Measurements from ENCODE around the gene ATXN7.

Gene ATXN7

GRCh38 chr3:64016941-64017620, 153.4 kb downstream of the ATXN7 start:
- in situ Hi-C loops (cut with MboI; ENCODE audit: low sequenced_read_pairs) = no loop called here

GRCh38 chr3:64019271-64019670, 155.6 kb downstream of the ATXN7 start:
- in situ Hi-C loops (cut with MboI; ENCODE audit: low sequenced_read_pairs) = no loop called here

- in situ Hi-C loops (cut with MboI; ENCODE audit: low sequenced_read_pairs) = no loop called here
Observed at GRCh38 chr3:64019879-64020278, 156.2 kb downstream of the ATXN7 start.

- in situ Hi-C loops (cut with MboI; ENCODE audit: low sequenced_read_pairs) = no loop called here
Observed at GRCh38 chr3:64021922-64022321, 158.3 kb downstream of the ATXN7 start.

- in situ Hi-C loops (cut with MboI; ENCODE audit: low sequenced_read_pairs) = no loop called here
Observed at GRCh38 chr3:64022451-64023186, 159.0 kb downstream of the ATXN7 start.

GRCh38 chr3:64023187-64023860, 159.7 kb downstream of the ATXN7 start, which contains the start of gene PSMD6:
Gene PSMD6 (minus strand): TSS chr3:64023494. CDS start chr3:64023419, 75 bp downstream.
- in situ Hi-C loops (cut with MboI; ENCODE audit: low sequenced_read_pairs) = no loop called here

GRCh38 chr3:64023861-64024223, 160.2 kb downstream of the ATXN7 start:
- in situ Hi-C loops (cut with MboI; ENCODE audit: low sequenced_read_pairs) = no loop called here

- in situ Hi-C loops (cut with MboI; ENCODE audit: low sequenced_read_pairs) = loop anchor here (25.0 kb wide), 1 partner anchor 436 kb away; no protein-coding TSS in a partner anchor
Observed at GRCh38 chr3:64026346-64026745, 162.7 kb downstream of the ATXN7 start.

- in situ Hi-C loops (cut with MboI; ENCODE audit: low sequenced_read_pairs) = loop anchor here (25.0 kb wide), 1 partner anchor 435 kb away; no protein-coding TSS in a partner anchor
Observed at GRCh38 chr3:64027658-64028057, 164.0 kb downstream of the ATXN7 start.

- in situ Hi-C loops (cut with MboI; ENCODE audit: low sequenced_read_pairs) = loop anchor here (25.0 kb wide), 1 partner anchor 434 kb away; no protein-coding TSS in a partner anchor
Observed at GRCh38 chr3:64028754-64029153, 165.1 kb downstream of the ATXN7 start.

- in situ Hi-C loops (cut with MboI; ENCODE audit: low sequenced_read_pairs) = loop anchor here (25.0 kb wide), 1 partner anchor 433 kb away; no protein-coding TSS in a partner anchor
Observed at GRCh38 chr3:64029287-64029686, 165.6 kb downstream of the ATXN7 start.

GRCh38 chr3:64030741-64031140, 167.1 kb downstream of the ATXN7 start:
- in situ Hi-C loops (cut with MboI; ENCODE audit: low sequenced_read_pairs) = loop anchor here (25.0 kb wide), 1 partner anchor 432 kb away; no protein-coding TSS in a partner anchor

GRCh38 chr3:64031540-64032508, 168.2 kb downstream of the ATXN7 start:
- in situ Hi-C loops (cut with MboI; ENCODE audit: low sequenced_read_pairs) = loop anchor here (25.0 kb wide), 1 partner anchor 430 kb away; no protein-coding TSS in a partner anchor

- in situ Hi-C loops (cut with MboI; ENCODE audit: low sequenced_read_pairs) = loop anchor here (25.0 kb wide), 1 partner anchor 429 kb away; no protein-coding TSS in a partner anchor
Observed at GRCh38 chr3:64033069-64033468, 169.4 kb downstream of the ATXN7 start.

- in situ Hi-C loops (cut with MboI; ENCODE audit: low sequenced_read_pairs) = loop anchor here (25.0 kb wide), 1 partner anchor 425 kb away; no protein-coding TSS in a partner anchor
Observed at GRCh38 chr3:64037084-64037483, 173.4 kb downstream of the ATXN7 start.

GRCh38 chr3:64038253-64038767, 174.6 kb downstream of the ATXN7 start:
- in situ Hi-C loops (cut with MboI; ENCODE audit: low sequenced_read_pairs) = loop anchor here (25.0 kb wide), 1 partner anchor 424 kb away; no protein-coding TSS in a partner anchor

- in situ Hi-C loops (cut with MboI; ENCODE audit: low sequenced_read_pairs) = loop anchor here (25.0 kb wide), 1 partner anchor 423 kb away; no protein-coding TSS in a partner anchor
Observed at GRCh38 chr3:64039332-64039731, 175.7 kb downstream of the ATXN7 start.

GRCh38 chr3:64039981-64040733, 176.5 kb downstream of the ATXN7 start:
- in situ Hi-C loops (cut with MboI; ENCODE audit: low sequenced_read_pairs) = loop anchor here (25.0 kb wide), 1 partner anchor 422 kb away; no protein-coding TSS in a partner anchor

GRCh38 chr3:64042952-64043351, 179.3 kb downstream of the ATXN7 start:
- in situ Hi-C loops (cut with MboI; ENCODE audit: low sequenced_read_pairs) = loop anchor here (25.0 kb wide), 1 partner anchor 419 kb away; no protein-coding TSS in a partner anchor

All from HL-60/S4 (cell line).